T1000 (cell line): ENCODE data around the gene GIPC3.
"Not testable (repeated sequence)": the region's sequence is repeated elsewhere in the genome, so short reads cannot be mapped to it uniquely, and the experiment has no call there.

Source experiments
- DNase-seq: peaks from one replicate; lab custom pipeline; 2025; ENCODE audit warnings: mixed read lengths; lab: John Stamatoyannopoulos, UW

GIPC3 gene

GRCh38 chr19:3576696-3577443 is 8.4 kb upstream of the GIPC3 start:
- no peak for DNase-seq

GRCh38 chr19:3577723-3578344 is 7.4 kb upstream of the GIPC3 start:
- no peak for DNase-seq

- DNase-seq = no peak
These were observed 6.9 kb upstream of the GIPC3 start for GRCh38 chr19:3578390-3578789.

GRCh38 chr19:3580156-3580934 is 4.9 kb upstream of the GIPC3 start:
- DNase-seq = peak; percentile 32

- DNase-seq = not testable (repeated sequence)
These were observed 3.5 kb upstream of the GIPC3 start for GRCh38 chr19:3581792-3582191.

GRCh38 chr19:3584036-3584802 is 1.1 kb upstream of the GIPC3 start:
- DNase-seq = not testable (repeated sequence)

GRCh38 chr19:3586127-3586626 is 899 bp downstream of the GIPC3 start:
- no peak for DNase-seq

- DNase-seq = no peak
These were observed 1.5 kb downstream of the GIPC3 start for GRCh38 chr19:3586707-3587346.

GRCh38 chr19:3589439-3589838 is 4.2 kb downstream of the GIPC3 start:
- DNase-seq = no peak

GRCh38 chr19:3589949-3590348 is 4.7 kb downstream of the GIPC3 start:
- DNase-seq = no peak

GRCh38 chr19:3590991-3591659 is 5.8 kb downstream of the GIPC3 start:
- no peak for DNase-seq

- DNase-seq = no peak
These were observed 6.8 kb downstream of the GIPC3 start for GRCh38 chr19:3591876-3592613.

- DNase-seq = no peak
These were observed 7.9 kb downstream of the GIPC3 start for GRCh38 chr19:3593156-3593555.

GRCh38 chr19:3595521-3596061 is 10.3 kb downstream of the GIPC3 start:
- DNase-seq = no peak

- DNase-seq = no peak
These were observed 14.5 kb downstream of the GIPC3 start for GRCh38 chr19:3599776-3600187.

- no peak for DNase-seq
These were observed 15.7 kb downstream of the GIPC3 start for GRCh38 chr19:3601021-3601420.

GRCh38 chr19:3603121-3603811 is 18.0 kb downstream of the GIPC3 start:
- no peak for DNase-seq

GRCh38 chr19:3604227-3604986 is 19.1 kb downstream of the GIPC3 start:
- DNase-seq = no peak

GRCh38 chr19:3604987-3605343 is 19.7 kb downstream of the GIPC3 start:
- DNase-seq = no peak
